ENCODE measurements around the gene ANKRD9. TPM values are rescaled to one million over a fixed set of nuclear protein-coding genes. Genes with fewer than 3 reads are reported as not detected.

Gene ANKRD9
- total and polyA plus RNA-seq, 9 of the 15 experiments (the other 6 are each of a cell fraction or from before 2014, with no cell fraction given), result 0.04 to 32.9 (median 5.3) TPM

- Histone ChIP-seq H4K20me1 (replicated peaks; ENCODE audit: control insufficient read depth, insufficient read depth, low read length) (no peaks in the 10 kb centered on the region), H3K9ac (ENCODE audit: insufficient read depth in 1 of 2, low read depth in 2 of 2, low read length in 2 of 2) (no peak overlapping the region), H3K79me2 (ENCODE audit: control insufficient read depth, insufficient read depth, low read length) (no peaks in the 10 kb centered on the region), H3K27me3 (ENCODE audit: control insufficient read depth in 2 of 2, insufficient read depth in 2 of 2, low read length in 2 of 2) (no peaks in the 10 kb centered on the region), H2AFZ (ENCODE audit: low read depth, low read length) (no peak overlapping the region), H3K4me3 (no peak overlapping the region), H3K9me3 (replicated peaks; ENCODE audit: control insufficient read depth, insufficient read depth, low read depth, low read length) (no peaks in the 10 kb centered on the region), H3K4me1 (replicated peaks in 1 of 2; ENCODE audit: control insufficient read depth in 2 of 2, insufficient read depth in 2 of 2, low read length in 2 of 2) (no peaks in the 10 kb centered on the region; a peak in 1 of 5 replicates), H3K9me1 (ENCODE audit: control insufficient read depth, insufficient read depth, low read length) (no peaks in the 10 kb centered on the region), H3K4me2 (ENCODE audit: insufficient read depth, low read length) (no peak overlapping the region), H3K27ac (ENCODE audit: extremely low read depth, low read depth, low read length) (no peak overlapping the region), H3K36me3 (ENCODE audit: control insufficient read depth, insufficient read depth, low read length) (no peaks in the 10 kb centered on the region)
- TF ChIP-seq POLR3A (IDR thresholded peaks at IDR 0.05; ENCODE audit: borderline replicate concordance, extremely low read depth, insufficient read depth, insufficient read length) (no peak), CGGBP1 (CRISPR knock-in tag; IDR thresholded peaks at IDR 0.05) (no peak), PTRF (tag; IDR thresholded peaks at IDR 0.05) (no peak), ZNF584 (CRISPR knock-in tag; IDR thresholded peaks at IDR 0.05; ENCODE audit: low read depth) (no peak), ZNF551 (CRISPR knock-in tag; IDR thresholded peaks at IDR 0.05) (no peak), IRF9 (tag; IDR thresholded peaks at IDR 0.05) (no peak), NFATC3 (IDR thresholded peaks at IDR 0.05) (no peak), BRD4 (IDR thresholded peaks at IDR 0.05) (no peak), CCNT2 (IDR thresholded peaks at IDR 0.05; ENCODE audit: borderline replicate concordance, extremely low read depth, insufficient read length, low read depth, low read length) (no peak), ZNF133 (CRISPR knock-in tag; IDR thresholded peaks at IDR 0.05) (no peak), MEIS2 (IDR thresholded peaks at IDR 0.05; ENCODE audit: partially characterized antibody) (no peak), SMARCC2 (IDR thresholded peaks at IDR 0.05; ENCODE audit: low read depth) (no peak), FOXK2 (conservative IDR thresholded peaks at IDR 0.05 in 1 of 2, IDR thresholded peaks at IDR 0.05 in 1 of 2; ENCODE audit: low read depth in 2 of 2) (no peak), SMARCA4 (IDR thresholded peaks at IDR 0.05) (no peak), NFIC (IDR thresholded peaks at IDR 0.05) (no peak)
- ChIA-PET CTCF (ENCODE audit: low intra/inter-chr PET ratio) (no interaction called here), POLR2A (interaction anchor here (0.6 to 1.4 kb wide), 3 partner anchors 13 to 154 kb away, joined by 3 to 4 read pairs (median 3); no protein-coding TSS in a partner anchor)
- DNase-seq (ENCODE audit: extremely low read depth in 1 of 4, low spot score in 3 of 4) (no peak), ATAC-seq (no peak), FAIRE-seq (no peak)
- in situ Hi-C loops (cut with MboI) (no loop called here), intact Hi-C loops (cut with micrococcal nuclease) (no loop called here)
- 69% methylated on average over 2 of the region's 5 CpGs for WGBS (ENCODE audit: insufficient coverage, low coverage, missing lambda C conversion rate)
- BruUV-seq (replicated peaks), result no TSS peak
Observed at GRCh38 chr14:102474934-102475333, 34.6 kb downstream of the ANKRD9 start.
